A204.1 (cell line): ENCODE measurements around the gene FAM110A.
"Not testable (repeated sequence)": the region's sequence is repeated elsewhere in the genome, so short reads cannot be mapped to it uniquely, and the experiment has no call there.

Experiments
- FAIRE-seq: peaks from 2 replicates; lab custom pipeline; 2012; peaks lifted over from hg19 to GRCh38; lab: Jason Lieb, UNC

FAM110A gene

DNA sequence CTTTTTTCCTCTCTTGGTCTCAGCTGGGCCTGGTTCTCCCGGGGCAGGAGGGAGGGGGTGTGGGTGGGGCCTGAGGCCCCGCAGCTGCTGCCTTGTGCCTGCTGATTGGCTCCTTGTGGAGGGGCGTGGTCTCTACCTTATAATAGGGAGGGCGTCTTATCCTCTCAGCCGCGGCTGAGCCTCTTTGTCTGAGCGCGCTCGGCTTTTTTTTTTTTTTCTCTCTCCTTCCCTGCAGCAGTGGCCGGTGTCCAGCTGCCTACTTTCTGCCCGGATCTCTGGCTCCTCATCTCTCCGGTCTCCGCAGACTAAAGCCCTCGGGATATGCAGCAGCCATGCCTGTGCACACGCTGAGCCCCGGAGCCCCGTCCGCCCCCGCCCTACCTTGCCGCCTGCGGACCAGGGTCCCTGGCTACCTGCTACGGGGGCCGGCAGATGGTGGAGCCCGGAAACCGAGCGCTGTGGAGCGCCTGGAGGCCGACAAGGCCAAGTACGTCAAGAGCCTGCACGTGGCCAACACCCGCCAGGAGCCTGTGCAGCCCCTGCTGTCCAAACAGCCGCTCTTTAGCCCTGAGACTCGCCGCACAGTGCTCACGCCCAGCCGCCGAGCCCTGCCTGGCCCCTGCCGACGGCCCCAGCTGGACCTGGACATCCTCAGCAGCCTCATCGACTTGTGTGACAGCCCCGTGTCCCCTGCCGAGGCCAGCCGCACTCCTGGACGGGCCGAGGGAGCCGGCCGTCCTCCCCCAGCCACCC lies 11.1 kb downstream of the FAM110A start:
- no peak for FAIRE-seq

DNA sequence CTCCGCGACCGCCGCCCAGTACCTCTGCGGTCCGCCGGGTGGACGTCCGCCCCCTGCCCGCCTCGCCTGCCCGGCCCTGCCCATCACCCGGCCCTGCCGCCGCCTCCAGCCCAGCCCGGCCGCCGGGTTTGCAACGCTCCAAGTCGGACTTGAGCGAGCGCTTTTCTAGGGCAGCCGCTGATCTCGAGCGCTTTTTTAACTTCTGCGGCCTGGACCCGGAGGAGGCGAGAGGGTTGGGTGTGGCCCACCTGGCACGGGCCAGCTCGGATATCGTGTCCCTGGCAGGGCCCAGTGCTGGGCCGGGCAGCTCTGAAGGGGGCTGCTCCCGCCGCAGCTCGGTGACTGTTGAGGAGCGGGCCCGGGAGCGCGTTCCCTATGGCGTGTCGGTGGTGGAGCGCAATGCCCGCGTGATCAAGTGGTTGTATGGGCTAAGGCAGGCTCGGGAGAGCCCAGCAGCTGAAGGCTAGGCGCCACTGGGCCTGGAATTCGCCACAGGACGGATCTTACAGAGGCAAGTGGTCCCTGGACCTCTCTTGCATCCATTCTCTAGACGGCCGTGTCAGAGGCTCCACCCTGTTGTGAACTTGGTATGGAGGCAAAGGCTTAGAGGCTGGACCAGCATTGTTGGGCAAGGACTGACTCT lies 11.8 kb downstream of the FAM110A start:
- no peak for FAIRE-seq

DNA sequence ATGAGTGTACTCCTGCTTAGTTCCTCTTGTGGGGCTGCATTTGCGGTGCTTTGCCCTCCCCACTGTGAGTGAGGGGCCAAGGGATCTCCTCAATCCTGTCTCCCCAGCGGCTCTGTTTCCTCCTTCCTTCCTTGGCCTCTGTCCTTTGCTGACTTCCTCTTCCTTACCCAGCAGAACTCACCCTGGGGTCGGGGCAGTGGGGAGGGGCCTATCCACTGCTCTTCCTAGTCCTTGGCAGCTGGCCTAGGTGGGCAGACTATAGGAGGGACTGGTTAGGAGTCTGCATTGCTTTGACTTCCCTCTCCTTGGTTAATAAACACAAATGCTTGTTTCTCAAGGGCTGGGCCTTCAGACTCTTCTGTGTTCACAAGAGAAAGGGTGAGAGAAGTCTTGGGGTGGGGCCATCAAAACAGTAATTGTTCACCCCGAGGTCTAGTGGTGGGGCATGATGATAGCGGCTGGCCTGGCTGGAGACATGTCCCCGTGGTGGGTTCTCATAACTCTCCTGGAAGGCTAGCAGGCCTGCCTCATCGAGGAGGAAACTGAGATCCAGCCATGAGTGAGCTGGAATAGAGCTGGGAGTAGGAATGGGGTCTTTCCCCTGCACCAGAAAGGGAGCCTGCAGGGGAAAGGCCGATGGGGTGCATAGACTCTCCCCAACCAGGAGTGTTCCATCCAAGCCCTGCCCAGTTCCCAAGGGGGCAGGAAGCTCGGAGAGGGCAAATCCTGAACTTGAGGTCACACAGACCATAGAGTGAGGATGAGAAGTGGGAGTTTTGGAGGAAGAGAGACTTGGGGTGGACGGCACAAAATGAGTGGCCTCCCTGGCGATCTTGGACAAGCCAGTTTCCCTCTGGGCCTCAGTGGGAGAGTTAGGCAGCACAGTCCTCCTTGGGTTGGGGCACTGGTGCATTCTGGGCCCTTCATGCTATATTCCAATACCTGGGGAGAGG lies 12.7 kb downstream of the FAM110A start:
- no peak for FAIRE-seq

DNA sequence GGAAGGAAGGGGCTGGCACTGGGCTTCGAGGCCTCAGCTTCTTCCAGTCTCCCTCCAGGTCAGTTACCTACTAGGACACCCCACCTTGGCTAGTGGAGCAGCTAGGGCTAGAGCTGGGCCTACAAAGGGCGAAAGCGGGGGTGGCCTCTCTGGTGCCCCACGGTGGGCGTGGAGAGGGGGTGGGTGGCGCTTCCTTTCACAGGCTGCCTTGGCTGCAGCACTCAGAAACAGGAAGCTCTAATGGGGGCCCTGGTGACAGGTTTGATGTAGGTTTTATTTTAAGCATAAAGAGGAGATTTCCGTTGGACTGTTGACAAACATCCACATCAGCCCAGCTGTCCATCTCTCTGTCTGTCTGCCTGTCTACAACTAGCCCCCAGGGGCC lies 13.4 kb downstream of the FAM110A start:
- no peak for FAIRE-seq

DNA sequence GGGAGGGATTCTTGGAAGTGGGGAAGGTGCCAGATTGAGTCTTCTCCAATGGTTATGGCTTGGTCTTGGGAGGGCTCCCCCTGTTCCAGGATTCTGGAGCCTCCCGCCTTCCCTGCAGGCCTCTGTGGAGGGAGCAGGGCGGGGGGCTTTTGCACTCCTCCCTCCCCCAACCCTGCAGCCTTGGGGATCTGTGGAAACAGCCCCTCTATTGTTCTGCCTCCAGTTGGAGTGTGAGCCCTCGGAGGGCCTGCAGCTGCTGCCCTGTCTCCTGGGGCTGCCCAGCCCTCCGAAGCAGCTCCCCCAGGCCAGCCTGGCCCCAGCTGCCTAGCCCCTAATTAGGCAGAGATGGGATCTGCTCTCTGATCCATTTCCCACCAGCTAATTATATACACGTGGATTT lies 14.7 kb downstream of the FAM110A start:
- FAIRE-seq = no peak

DNA sequence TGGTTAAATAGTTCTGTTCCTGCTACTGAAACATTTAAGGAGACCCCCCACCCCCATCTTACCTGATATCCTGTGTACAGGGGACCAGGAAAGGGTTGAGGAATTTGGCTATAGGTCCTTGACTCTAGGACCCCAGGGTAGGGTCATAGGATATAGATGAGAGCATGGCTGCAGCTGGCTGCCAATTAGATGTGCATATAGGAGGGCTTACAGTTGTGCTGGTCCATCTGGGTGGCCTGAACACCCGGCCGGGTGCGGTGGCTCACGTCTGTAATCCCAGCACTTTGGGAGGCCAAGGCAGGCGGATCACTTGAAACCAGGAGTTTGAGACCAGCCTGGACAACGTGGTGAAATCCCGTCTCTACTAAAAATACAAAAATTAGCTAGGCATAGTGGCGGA lies 15.2 kb downstream of the FAM110A start:
- FAIRE-seq = not testable (repeated sequence)

DNA sequence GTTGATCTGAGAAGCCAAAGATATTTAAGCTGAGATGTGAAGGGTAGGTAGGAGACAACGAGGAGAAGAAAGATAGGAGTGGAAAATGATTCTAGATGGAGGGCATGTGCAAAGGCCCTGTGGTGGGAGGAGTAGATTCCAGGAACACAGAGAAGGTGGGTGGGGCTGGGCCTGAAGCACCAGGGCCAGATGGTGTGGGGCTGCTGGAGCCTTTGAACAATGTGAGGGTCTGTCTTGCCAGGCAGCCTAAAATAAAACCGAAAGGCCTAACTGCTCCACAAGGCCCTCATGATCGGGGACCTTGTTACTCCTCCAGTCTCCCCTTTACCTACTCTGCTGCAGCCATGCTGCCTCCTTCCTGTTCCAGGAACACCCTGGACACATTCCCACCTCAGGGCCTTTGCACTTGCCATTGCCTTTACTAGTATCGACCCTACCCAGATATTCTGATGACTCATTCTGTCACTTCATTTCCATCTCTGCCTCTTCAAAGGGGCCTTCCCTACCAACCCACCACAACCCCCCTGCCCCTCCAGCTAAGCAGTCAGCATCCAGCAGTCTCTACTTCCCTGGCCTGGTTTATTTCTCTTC lies 20.0 kb downstream of the FAM110A start:
- FAIRE-seq = no peak

DNA sequence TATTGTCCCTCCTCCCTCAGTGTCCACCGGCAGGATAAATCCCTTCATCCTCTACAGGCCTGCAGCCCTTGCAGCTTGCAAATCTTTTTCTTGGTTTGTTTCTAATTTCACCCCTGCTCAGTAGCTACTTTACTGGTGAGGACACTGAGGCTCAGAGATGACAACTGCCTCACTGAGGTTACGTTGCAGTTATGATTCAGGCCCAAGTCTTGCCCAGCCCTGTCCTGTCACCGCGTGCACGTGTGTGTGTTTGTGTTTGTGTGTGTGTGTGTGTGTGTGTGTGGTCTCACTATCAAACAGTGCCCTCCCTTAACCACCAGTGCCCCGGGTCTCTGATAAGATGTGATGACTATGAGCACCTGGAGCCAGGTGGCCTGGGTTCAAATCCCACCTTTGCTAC lies 21.1 kb downstream of the FAM110A start:
- no peak for FAIRE-seq

DNA sequence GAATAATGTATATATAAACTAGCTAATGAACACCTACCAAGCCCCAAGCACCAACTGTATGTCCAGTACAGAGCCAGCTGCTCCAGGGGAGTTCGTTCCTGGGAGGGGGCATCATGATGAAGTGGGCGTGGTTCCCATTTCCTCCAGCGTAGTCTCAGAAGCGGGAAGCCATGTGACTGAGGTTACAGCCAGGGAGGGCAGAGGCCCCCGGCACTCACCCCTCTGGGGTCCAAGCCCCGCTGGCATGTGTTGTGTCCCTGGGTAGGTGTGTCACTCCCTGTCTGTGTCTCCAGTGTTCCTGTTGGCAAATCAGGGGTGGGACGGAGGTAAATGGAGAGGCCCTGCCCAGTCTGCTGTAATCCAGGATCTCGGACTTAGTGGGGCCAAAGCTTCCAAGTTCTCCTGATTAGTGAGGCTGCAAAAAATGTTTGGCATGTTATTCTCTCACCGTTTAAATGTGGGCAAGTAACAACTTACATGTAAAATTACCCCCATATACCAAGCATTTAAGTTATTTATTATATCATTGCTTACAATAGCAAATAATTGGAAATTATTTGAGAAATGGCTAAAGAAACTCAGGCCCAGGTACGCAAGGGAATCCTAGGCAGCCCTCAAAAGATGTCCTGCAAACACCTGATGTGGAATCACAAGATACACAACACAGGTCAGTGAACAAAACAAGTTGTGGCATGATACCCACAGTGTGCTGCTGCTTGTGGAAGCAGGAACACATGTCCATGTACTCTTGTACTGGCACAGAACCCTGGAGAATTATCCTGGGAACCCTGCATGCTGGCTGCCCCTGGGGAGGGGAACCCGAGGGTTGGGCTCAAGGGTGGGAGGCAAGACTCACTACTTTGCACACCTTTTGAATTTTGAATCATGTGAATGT lies 22.2 kb downstream of the FAM110A start:
- FAIRE-seq = no peak

DNA sequence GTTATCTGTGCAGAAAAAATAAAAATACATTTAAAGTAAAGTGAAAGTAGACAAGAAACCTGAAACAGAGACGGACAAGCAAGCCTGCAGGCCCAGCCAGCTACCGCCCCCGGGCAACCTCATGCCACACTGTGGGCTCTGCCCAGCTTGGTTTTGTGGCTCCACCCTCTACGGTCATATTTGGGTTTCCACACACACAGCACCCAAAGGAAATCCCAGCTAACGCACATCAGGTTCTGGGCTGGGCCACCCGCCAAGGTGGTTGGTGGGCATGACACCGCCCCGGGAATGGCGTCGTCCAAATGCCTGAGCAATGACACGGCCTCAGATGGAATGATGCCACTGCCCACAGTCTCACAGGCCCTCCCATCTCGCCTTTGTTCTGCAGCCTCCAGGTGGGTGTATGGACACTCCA lies 22.9 kb downstream of the FAM110A start:
- no peak for FAIRE-seq

DNA sequence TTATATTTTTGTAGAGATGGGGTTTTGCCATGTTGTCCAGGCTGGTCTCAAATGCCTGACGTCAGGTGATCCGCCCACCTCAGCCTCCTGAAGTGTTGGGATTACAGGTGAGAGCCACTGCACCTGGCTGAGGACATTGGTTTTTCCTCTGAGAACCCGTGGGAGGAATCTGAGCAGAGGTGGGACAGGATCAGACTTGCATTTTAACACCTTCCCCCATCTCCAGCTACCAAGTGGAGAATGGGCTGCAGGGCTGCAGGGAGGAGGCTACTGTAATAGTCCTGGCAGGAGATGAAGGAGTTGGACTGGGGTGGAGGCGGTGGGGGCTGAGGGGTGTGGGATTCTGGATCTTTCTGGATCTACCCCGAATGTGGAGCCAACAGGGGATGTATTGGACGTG lies 24.5 kb downstream of the FAM110A start:
- no peak for FAIRE-seq

DNA sequence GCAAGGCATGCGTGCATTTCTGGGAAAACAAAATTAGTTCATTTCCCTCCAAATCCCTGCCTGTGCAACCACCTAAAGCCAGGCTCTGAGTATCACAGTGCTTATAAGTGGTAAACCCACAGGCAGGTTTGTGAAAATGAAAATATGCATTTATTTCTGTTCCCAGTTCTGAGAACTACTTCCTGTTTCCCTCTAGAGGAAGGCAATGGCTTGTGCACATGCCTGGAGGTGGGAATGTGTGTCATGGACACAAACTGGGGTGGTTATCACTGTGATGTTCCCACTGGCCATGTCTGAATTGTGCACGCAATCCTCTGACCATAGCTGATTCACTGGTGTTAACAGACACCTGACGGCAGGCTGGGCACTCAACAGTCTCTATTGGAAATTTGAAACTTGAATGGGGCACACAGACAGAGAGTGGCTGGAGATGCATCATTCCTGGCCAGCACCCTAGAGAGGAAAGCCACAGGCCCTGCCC lies 26.3 kb downstream of the FAM110A start:
- FAIRE-seq = no peak

DNA sequence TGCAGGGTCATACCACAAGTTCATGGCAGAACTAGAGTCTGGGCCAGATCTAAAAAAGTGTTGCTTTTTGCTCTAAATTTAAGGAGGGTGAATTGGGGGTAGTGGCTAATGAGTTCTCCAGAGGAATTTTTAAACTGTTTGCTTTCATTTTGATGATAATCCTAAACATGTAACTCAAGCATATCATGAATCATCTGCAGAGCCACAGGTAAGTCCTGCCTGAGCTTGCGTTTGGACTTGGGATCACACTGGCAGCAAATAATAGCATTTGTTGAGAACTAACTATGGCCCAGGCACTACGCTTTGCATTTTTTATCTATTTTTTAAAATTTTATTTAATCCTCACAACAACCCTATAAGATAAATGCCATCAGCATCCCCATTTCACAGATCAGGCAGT lies 27.4 kb downstream of the FAM110A start:
- no peak for FAIRE-seq

DNA sequence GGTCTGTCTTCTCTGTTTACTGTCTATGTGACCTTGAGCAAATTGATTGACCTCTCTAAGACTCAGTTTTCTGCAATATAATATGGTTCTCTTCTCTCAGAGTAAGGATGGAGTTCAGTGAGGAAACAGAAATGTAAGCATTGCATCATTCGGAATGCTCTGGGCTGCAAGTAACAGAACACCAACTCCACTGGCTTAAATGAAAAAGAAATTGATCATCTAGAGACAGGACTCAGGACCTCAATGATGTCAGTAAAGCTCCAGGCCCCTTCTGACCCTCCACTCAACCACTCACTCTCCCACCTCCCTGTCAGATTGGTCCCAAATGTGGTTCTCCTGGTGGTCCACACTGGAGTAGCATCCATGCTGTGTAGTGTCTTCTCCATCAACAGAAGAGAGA lies 31.9 kb downstream of the FAM110A start:
- no peak for FAIRE-seq

DNA sequence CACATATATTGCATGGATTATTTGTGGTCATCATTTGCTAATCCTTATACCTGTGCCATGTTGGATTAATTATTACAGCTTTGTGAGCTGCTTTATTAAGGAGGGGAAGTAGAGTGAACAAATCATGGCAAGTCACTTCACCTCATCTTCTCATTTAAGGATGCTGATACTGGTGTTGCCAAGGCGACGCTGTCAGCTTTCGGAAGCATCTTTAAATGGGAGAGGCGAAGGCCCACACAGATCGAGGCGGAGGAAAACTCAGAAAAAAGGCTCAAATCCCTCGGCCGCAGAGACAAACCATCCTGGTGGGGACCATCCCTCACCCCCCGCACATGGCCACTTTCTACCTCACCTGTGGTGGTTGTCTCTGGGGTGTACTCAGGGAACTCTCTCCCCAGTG lies 34.8 kb downstream of the FAM110A start:
- no peak for FAIRE-seq

DNA sequence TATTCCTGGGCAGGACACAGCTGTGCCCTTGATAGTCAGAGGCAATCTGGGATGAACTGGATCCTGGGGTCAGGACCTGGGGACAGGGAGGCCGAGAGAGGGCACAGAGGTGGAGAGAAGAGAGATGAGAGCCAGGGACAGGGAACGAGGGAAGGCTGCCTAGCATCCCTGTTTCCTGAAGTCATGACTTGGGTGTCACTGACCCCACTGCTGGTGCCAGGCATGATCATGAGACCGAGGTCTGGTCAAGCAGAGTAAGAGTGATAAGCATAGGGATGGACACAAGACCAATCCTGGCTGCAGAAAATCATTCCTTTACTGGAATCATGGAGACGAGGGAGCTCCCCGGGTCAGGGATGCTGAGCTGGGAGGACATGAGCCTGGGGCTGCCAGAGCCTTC lies 36.1 kb downstream of the FAM110A start:
- no peak for FAIRE-seq

DNA sequence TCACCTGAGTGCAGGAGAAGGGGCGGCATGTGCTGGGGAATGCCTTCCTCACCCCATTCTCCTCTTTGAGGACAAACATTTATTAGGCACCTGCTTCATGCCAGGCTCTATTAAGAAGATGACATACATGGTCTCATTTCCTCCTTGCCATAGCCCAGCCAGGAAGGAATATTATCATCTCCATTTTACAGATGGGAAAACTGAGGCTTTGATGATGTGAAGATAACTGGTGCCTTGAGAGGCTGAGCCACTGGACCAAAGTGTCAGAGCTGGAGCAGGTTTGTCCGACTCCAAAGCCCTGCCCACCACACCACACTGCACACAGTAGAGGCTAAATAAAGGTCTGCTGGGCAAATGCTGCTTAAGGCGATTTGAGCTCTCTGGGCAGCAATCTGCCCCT lies 37.2 kb downstream of the FAM110A start:
- no peak for FAIRE-seq

DNA sequence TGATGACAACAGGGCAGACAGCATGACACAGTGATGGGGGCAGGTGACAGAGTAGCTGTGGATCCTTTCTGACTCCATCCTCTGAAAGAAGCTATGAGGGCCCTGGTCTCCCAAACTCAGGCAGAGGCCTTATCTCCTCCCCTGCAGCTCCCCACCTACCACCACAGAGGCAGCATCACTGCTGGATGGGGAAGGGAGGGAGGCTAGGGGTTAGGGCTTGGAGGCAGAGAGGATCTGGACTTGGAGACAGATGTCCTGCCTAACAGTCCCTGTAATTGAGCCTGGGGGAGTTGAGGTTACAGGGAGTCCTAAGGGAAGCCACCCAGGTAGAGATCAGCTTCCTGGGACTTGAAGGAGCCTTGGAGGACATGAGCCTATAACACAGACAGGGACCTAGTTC lies 37.9 kb downstream of the FAM110A start:
- FAIRE-seq = no peak

DNA sequence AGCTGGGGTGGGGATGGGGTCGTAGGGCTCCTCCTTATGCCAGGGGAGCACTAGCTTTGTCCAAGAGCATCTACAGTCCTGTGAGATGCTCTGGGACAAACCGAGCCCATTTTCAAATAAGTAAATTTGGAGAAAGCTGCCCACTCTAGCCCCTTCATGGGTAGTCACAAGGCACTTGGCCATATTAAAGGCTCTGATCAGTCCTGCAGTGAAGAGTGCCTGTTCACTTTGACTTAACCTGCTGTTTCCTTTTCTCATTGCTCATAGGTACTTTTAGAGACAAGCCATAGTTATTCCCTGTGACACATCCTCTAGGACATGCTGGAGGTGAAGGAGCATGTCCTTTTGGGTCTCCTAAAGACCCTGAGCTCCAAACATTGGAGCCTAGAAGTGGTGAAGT lies 38.4 kb downstream of the FAM110A start:
- FAIRE-seq = no peak

DNA sequence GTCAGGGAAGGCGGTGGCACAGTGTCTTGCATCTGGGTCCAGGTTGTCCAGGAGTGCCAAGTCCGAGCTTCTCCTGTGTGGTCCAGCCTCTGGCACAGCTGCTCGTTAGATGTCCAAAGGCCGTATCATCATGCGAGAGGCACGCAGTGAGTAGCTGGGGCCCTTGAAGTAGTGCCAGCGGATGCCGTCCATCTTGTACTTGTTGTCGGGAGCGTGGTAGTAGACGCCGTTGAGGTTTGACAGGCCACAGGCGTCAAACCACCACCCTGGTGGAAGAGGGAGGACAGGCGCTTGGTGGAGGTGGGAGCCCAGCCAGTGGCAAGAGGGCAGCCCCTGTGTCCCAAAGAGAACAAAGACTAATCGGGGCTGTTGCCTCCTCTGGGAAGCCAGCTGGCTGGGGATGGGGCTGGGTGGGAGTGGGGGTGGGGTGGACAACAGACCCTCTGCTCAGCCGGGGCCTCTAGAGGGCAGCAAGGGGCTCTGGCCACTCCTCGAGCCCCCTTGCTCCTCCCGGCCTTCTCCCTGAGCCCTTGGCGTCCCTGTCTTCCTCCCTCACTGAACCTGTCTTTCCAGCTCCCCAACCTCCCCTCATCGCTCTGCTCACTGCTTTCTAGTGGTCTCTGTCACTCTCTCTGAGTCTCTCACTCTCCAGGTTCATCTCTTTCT lies 39.5 kb downstream of the FAM110A start:
- no peak for FAIRE-seq
